SJSA1 (cell line): ENCODE measurements around the gene MPP3. TPM values are rescaled to one million over a fixed set of nuclear protein-coding genes. Genes with fewer than 3 reads are reported as not detected.
"Not testable (repeated sequence)": the region's sequence is repeated elsewhere in the genome, so short reads cannot be mapped to it uniquely, and the experiment has no call there.

ENCODE experiments used
- DNase-seq, 2 experiments: peaks; one replicate each; pipeline ENCODE4 v3.0.0-alpha.2; 2015 to 2020; ENCODE audit warnings: low spot score in 2 of 2, low read depth in 1 of 2
- H3K27ac ChIP-seq: fragments of 250-450 bp; sonication (Bioruptor Pico); 2 replicates; pipeline ENCODE4 v1.5.1; 2020; ENCODE audit warnings: mild to moderate bottlenecking, moderate library complexity
- H3K27me3 ChIP-seq: fragments of 250-450 bp; sonication (Bioruptor Pico); replicated peaks from 2 replicates; pipeline ENCODE4 v1.5.1; 2020; ENCODE audit warnings: mild to moderate bottlenecking, moderate library complexity
- H3K36me3 ChIP-seq: fragments of 250-450 bp; sonication (Bioruptor Pico); 2 replicates; pipeline ENCODE4 v1.5.1; 2020; ENCODE audit warnings: mild to moderate bottlenecking
- H3K4me1 ChIP-seq: fragments of 250-450 bp; sonication (Bioruptor Pico); replicated peaks from 2 replicates; pipeline ENCODE4 v1.6.1; 2021; ENCODE audit warnings: mild to moderate bottlenecking
- H3K4me3 ChIP-seq: fragments of 250-450 bp; sonication (Bioruptor Pico); 2 replicates; pipeline ENCODE4 v1.5.1; 2020; ENCODE audit warnings: mild to moderate bottlenecking
- H3K9me3 ChIP-seq: fragments of 250-450 bp; sonication (Bioruptor Pico); replicated peaks from 2 replicates; pipeline ENCODE4 v1.5.1; 2020; ENCODE audit warnings: mild to moderate bottlenecking
- total RNA-seq: library from RNA; depleted of rRNA; stranded (reverse); fragments of >200 nt; shearing (Covaris generic); gene quantifications from 2 replicates; pipeline ENCODE4 v1.2.3, GENCODE V29; 2014

MPP3 gene
- total RNA-seq, 1 experiment from 2014 or later: 6.4 TPM

- H3K27ac ChIP-seq, H3K4me3 ChIP-seq, H3K9me3 ChIP-seq, H3K27me3 ChIP-seq, H3K4me1 ChIP-seq, DNase-seq, H3K36me3 ChIP-seq: not testable (repeated sequence)
These were observed 34.9 kb downstream of the MPP3 start for GRCh38 chr17:43798024-43798423.

GRCh38 chr17:43792668-43793067, 40.3 kb downstream of the MPP3 start:
- not testable (repeated sequence) for H3K27me3 ChIP-seq, H3K4me1 ChIP-seq, H3K9me3 ChIP-seq, H3K4me3 ChIP-seq, H3K27ac ChIP-seq, H3K36me3 ChIP-seq, DNase-seq

- no peaks in the 10 kb centered on the region for H3K9me3 ChIP-seq
- H3K4me3 ChIP-seq: no peak overlapping the region
- no peak overlapping the region for H3K27ac ChIP-seq
- H3K4me1 ChIP-seq: 0 out of 2 replicates have a peak, but pooled peaks cover 4% of the 10 kb centered on the region
- H3K27me3 ChIP-seq: 0 out of 2 replicates have a peak, but pooled peaks cover 6% of the 10 kb centered on the region
- H3K36me3 ChIP-seq: no peaks in the 10 kb centered on the region
- no peak for DNase-seq
These were observed 41.4 kb downstream of the MPP3 start for GRCh38 chr17:43791589-43791988.

GRCh38 chr17:43790311-43790940, 42.5 kb downstream of the MPP3 start:
- Histone ChIP-seq H3K27ac (no peak overlapping the region), H3K36me3 (no peaks in the 10 kb centered on the region), H3K4me3 (no peak overlapping the region), H3K27me3 (0 out of 2 replicates have a peak, but pooled peaks cover 3% of the 10 kb centered on the region), H3K4me1 (0 out of 2 replicates have a peak, but pooled peaks cover 4% of the 10 kb centered on the region), H3K9me3 (no peaks in the 10 kb centered on the region)
- DNase-seq: no peak

GRCh38 chr17:43789482-43789881, 43.5 kb downstream of the MPP3 start:
- no peaks in the 10 kb centered on the region for H3K36me3 ChIP-seq
- no peak overlapping the region for H3K27ac ChIP-seq
- peaks cover 12% of the 10 kb centered on the region for H3K4me1 ChIP-seq
- no peak for DNase-seq
- H3K4me3 ChIP-seq: no peak overlapping the region
- H3K9me3 ChIP-seq: no peaks in the 10 kb centered on the region
- no peaks in the 10 kb centered on the region for H3K27me3 ChIP-seq

GRCh38 chr17:43788540-43788939, 44.4 kb downstream of the MPP3 start:
- no peak for DNase-seq
- no peaks in the 10 kb centered on the region for H3K9me3 ChIP-seq
- H3K27ac ChIP-seq: no peak overlapping the region
- H3K36me3 ChIP-seq: no peaks in the 10 kb centered on the region
- no peaks in the 10 kb centered on the region for H3K27me3 ChIP-seq
- H3K4me1 ChIP-seq: peaks cover 21% of the 10 kb centered on the region
- no peak overlapping the region for H3K4me3 ChIP-seq

GRCh38 chr17:43787728-43788127, 45.2 kb downstream of the MPP3 start:
- Histone ChIP-seq H3K4me1 (peaks cover 29% of the 10 kb centered on the region), H3K9me3 (no peaks in the 10 kb centered on the region), H3K27ac (no peak overlapping the region), H3K27me3 (no peaks in the 10 kb centered on the region), H3K36me3 (no peaks in the 10 kb centered on the region), H3K4me3 (no peak overlapping the region)
- no peak for DNase-seq

GRCh38 chr17:43784628-43785101, 48.3 kb downstream of the MPP3 start:
- peaks cover 26% of the 10 kb centered on the region for H3K4me1 ChIP-seq
- H3K4me3 ChIP-seq: no peak overlapping the region
- H3K36me3 ChIP-seq: no peaks in the 10 kb centered on the region
- H3K27ac ChIP-seq: peak overlapping the region; percentile 24
- DNase-seq: peak in 1 of 2 experiments; percentile 62
- no peaks in the 10 kb centered on the region for H3K27me3 ChIP-seq
- H3K9me3 ChIP-seq: no peaks in the 10 kb centered on the region

- peaks cover 32% of the 10 kb centered on the region for H3K4me1 ChIP-seq
- DNase-seq: peak in 1 of 2 experiments; percentile 67
- no peaks in the 10 kb centered on the region for H3K36me3 ChIP-seq
- H3K27ac ChIP-seq: peak overlapping the region; percentile 24
- no peak overlapping the region for H3K4me3 ChIP-seq
- H3K9me3 ChIP-seq: no peaks in the 10 kb centered on the region
- no peaks in the 10 kb centered on the region for H3K27me3 ChIP-seq
These were observed 48.9 kb downstream of the MPP3 start for GRCh38 chr17:43784068-43784467.

- Histone ChIP-seq H3K4me3 (no peak overlapping the region), H3K27ac (peak overlapping the region; percentile 24), H3K36me3 (peaks cover 6% of the 10 kb centered on the region), H3K9me3 (no peaks in the 10 kb centered on the region), H3K4me1 (peaks cover 33% of the 10 kb centered on the region), H3K27me3 (no peaks in the 10 kb centered on the region)
- DNase-seq: no peak
These were observed 49.8 kb downstream of the MPP3 start for GRCh38 chr17:43782913-43783680.

- H3K27ac ChIP-seq: peak within 1 kb of the TSS; percentile 97
- no peak for DNase-seq
- no peaks in the 10 kb centered on the region for H3K9me3 ChIP-seq
- peaks cover 30% of the 10 kb centered on the region for H3K36me3 ChIP-seq
- H3K27me3 ChIP-seq: no peaks in the 10 kb centered on the region
- H3K4me1 ChIP-seq: peaks cover 41% of the 10 kb centered on the region
- peak within 1 kb of the TSS; percentile 83 for H3K4me3 ChIP-seq
These were observed 52.8 kb downstream of the MPP3 start, which contains the start of gene CFAP97D1 for GRCh38 chr17:43780135-43780534. CFAP97D1 (plus strand) TSS chr17:43780435; CDS start chr17:43780463, 28 bp downstream.

- DNase-seq: peak in 1 of 2 experiments; percentile 86
- peak overlapping the region; percentile 97 for H3K27ac ChIP-seq
These were observed 53.5 kb downstream of the MPP3 start for GRCh38 chr17:43779145-43780125.

More at GRCh38 chr17:43779145-43780125, 53.5 kb downstream of the MPP3 start:
- peaks cover 34% of the 10 kb centered on the region for H3K4me1 ChIP-seq
- H3K9me3 ChIP-seq: no peaks in the 10 kb centered on the region
- H3K27me3 ChIP-seq: no peaks in the 10 kb centered on the region
- peak overlapping the region; percentile 83 for H3K4me3 ChIP-seq
- H3K36me3 ChIP-seq: peaks cover 37% of the 10 kb centered on the region
